ENCODE measurements around the gene ATG3.
"Not testable (repeated sequence)": the region's sequence is repeated elsewhere in the genome, so short reads cannot be mapped to it uniquely, and the experiment has no call there.

The ATG3 gene

GRCh38 chr3:112550859-112551258, 10.9 kb downstream of the ATG3 start:
- H3K27ac ChIP-seq: peak overlapping the region; percentile 1

GRCh38 chr3:112546216-112546759, 15.5 kb downstream of the ATG3 start:
- peaks cover 3 to 4% of the 10 kb centered on the region in 2 experiments for H3K4me1 ChIP-seq (ENCODE audit: control insufficient read depth in 1 of 2, insufficient read depth in 1 of 2, low read depth in 1 of 2, low read length in 1 of 2)
- H3K27me3 ChIP-seq: no peaks in the 10 kb centered on the region
- TF ChIP-seq CTCF (IDR thresholded peaks at IDR 0.05): no peak
- H3K4me3 ChIP-seq (ENCODE audit: low read depth in 1 of 2, low read length in 1 of 2): no peak overlapping the region
- H3K27ac ChIP-seq: no peak overlapping the region
- H3K36me3 ChIP-seq: peaks cover 72% of the 10 kb centered on the region
- no peaks in the 10 kb centered on the region for H3K9me3 ChIP-seq

More at GRCh38 chr3:112550859-112551258, 10.9 kb downstream of the ATG3 start:
- Histone ChIP-seq H3K4me1 (ENCODE audit: control insufficient read depth in 1 of 2, insufficient read depth in 1 of 2, low read depth in 1 of 2, low read length in 1 of 2) (peaks cover 30 to 36% of the 10 kb centered on the region in 2 experiments), H3K9me3 (no peaks in the 10 kb centered on the region), H3K4me3 (ENCODE audit: low read depth in 1 of 2, low read length in 1 of 2) (no peak overlapping the region), H3K27me3 (no peaks in the 10 kb centered on the region), H3K36me3 (peaks cover 41% of the 10 kb centered on the region)
- TF ChIP-seq CTCF (IDR thresholded peaks at IDR 0.05): no peak

- no peak overlapping the region for H3K4me3 ChIP-seq (ENCODE audit: low read depth in 1 of 2, low read length in 1 of 2)
- H3K27ac ChIP-seq: peak overlapping the region; percentile 14
- no peaks in the 10 kb centered on the region for H3K9me3 ChIP-seq
- H3K36me3 ChIP-seq: peaks cover 80% of the 10 kb centered on the region
- TF ChIP-seq CTCF (IDR thresholded peaks at IDR 0.05): no peak
- peaks cover 0 to 3% of the 10 kb centered on the region in 2 experiments for H3K4me1 ChIP-seq (ENCODE audit: control insufficient read depth in 1 of 2, insufficient read depth in 1 of 2, low read depth in 1 of 2, low read length in 1 of 2)
- no peaks in the 10 kb centered on the region for H3K27me3 ChIP-seq
These were observed 21.7 kb downstream of the ATG3 start for GRCh38 chr3:112539825-112540650.

GRCh38 chr3:112531358-112531781, 30.4 kb downstream of the ATG3 start:
- peak overlapping the region; percentile 2 for H3K27ac ChIP-seq
- H3K4me1 ChIP-seq (ENCODE audit: control insufficient read depth in 1 of 2, insufficient read depth in 1 of 2, low read depth in 1 of 2, low read length in 1 of 2): no peaks in the 10 kb centered on the region
- no peaks in the 10 kb centered on the region for H3K9me3 ChIP-seq
- no peak overlapping the region for H3K4me3 ChIP-seq (ENCODE audit: low read depth in 1 of 2, low read length in 1 of 2)
- no peaks in the 10 kb centered on the region for H3K27me3 ChIP-seq
- peak; percentile 30 for TF ChIP-seq CTCF (IDR thresholded peaks at IDR 0.05)
- H3K36me3 ChIP-seq: peaks cover 92% of the 10 kb centered on the region

GRCh38 chr3:112530573-112530972, 31.2 kb downstream of the ATG3 start:
- H3K36me3 ChIP-seq: peaks cover 92% of the 10 kb centered on the region
- H3K4me3 ChIP-seq (ENCODE audit: low read depth in 1 of 2, low read length in 1 of 2): no peak overlapping the region
- no peaks in the 10 kb centered on the region for H3K27me3 ChIP-seq
- H3K27ac ChIP-seq: no peak overlapping the region
- no peaks in the 10 kb centered on the region for H3K9me3 ChIP-seq
- no peak for TF ChIP-seq CTCF (IDR thresholded peaks at IDR 0.05)
- no peaks in the 10 kb centered on the region for H3K4me1 ChIP-seq (ENCODE audit: control insufficient read depth in 1 of 2, insufficient read depth in 1 of 2, low read depth in 1 of 2, low read length in 1 of 2)

- H3K9me3 ChIP-seq; H3K27ac ChIP-seq; H3K27me3 ChIP-seq; H3K4me3 ChIP-seq (ENCODE audit: low read depth in 1 of 2, low read length in 1 of 2); H3K4me1 ChIP-seq (ENCODE audit: control insufficient read depth in 1 of 2, insufficient read depth in 1 of 2, low read depth in 1 of 2, low read length in 1 of 2): not testable (repeated sequence)
- H3K36me3 ChIP-seq: peaks cover 64% of the 10 kb centered on the region
These were observed 37.6 kb downstream of the ATG3 start for GRCh38 chr3:112524127-112524526.
